Measurements from ENCODE around the gene NCSTN.

GRCh38 chr1:160369087-160369486 is 25.9 kb downstream of the NCSTN start:
- no peak for TF ChIP-seq CTCF (IDR thresholded peaks at IDR 0.05; ENCODE audit: poor library complexity)
- TF ChIP-seq EZH2phosphoT487 (IDR thresholded peaks at IDR 0.05; ENCODE audit: low read depth, severe bottlenecking, unreplicated experiment): no peak
- TF ChIP-seq EZH2 (IDR thresholded peaks at IDR 0.05; ENCODE audit: borderline replicate concordance): no peak

Measured in hepatocyte (in vitro differentiated cells).